Muscle layer of duodenum (tissue), 2 donors: ENCODE measurements around the gene SLC16A4.
"Not testable (repeated sequence)": the region's sequence is repeated elsewhere in the genome, so short reads cannot be mapped to it uniquely, and the experiment has no call there.

Source experiments
- H3K27ac ChIP-seq: one replicate; pipeline ENCODE4 v1.7.0; 2013; ENCODE audit warnings: mild to moderate bottlenecking, low read length
- H3K27me3 ChIP-seq: one replicate; pipeline ENCODE4 v1.7.0; 2013; ENCODE audit warnings: low read depth, mild to moderate bottlenecking, control low read depth, low read length
- H3K36me3 ChIP-seq, 2 donors: one replicate each; pipeline ENCODE4 v1.7.0; 2013; ENCODE audit warnings: low read length in 2 of 2, control low read depth in 1 of 2, mild to moderate bottlenecking in 1 of 2; ENCODE audit not compliant: insufficient read depth in 2 of 2, control insufficient read depth in 1 of 2
- H3K4me1 ChIP-seq, 2 donors: one replicate each; pipeline ENCODE4 v1.7.0; 2013; ENCODE audit warnings: low read length in 2 of 2, mild to moderate bottlenecking in 2 of 2, control low read depth in 1 of 2, moderate library complexity in 1 of 2; ENCODE audit not compliant: insufficient read depth in 2 of 2, control insufficient read depth in 1 of 2
- H3K4me3 ChIP-seq, 2 donors: one replicate each; pipeline ENCODE4 v1.7.0; 2013; ENCODE audit warnings: low read length in 2 of 2, low read depth in 1 of 2, mild to moderate bottlenecking in 1 of 2
- H3K9me3 ChIP-seq, 2 donors: one replicate each; pipeline ENCODE4 v1.7.0; 2013; ENCODE audit warnings: low read length in 2 of 2, control low read depth in 1 of 2, mild to moderate bottlenecking in 1 of 2; ENCODE audit not compliant: control insufficient read depth in 1 of 2
- donor health status: healthy.

Gene SLC16A4

DNA sequence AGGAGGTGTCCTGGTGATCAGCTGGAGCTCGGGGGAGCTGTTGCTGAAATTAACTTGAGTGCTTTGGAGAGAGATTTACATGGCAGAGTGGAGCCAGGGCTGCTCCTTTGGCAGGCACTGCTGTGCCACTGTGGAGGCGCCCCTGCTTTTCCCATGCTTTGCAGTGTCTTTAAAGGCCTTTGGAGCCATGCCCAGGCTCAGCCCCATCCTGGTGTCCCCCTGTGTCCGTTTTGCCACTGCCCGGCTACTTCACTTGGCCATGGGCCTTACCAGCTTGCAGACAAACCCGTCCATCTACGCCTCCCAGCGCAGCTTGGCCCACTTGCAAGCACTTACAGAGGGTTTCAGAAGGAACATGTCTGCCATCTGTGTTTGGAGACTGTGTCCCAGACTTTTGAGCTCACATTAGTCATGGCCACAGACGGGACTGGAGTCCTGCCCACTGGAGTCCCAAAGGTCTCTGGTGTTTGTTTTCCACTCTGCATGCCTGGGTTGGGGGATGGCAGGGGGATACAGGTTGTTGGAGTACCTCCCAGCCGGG lies 34.9 kb upstream of the SLC16A4 start:
- H3K4me1 ChIP-seq: no peaks in the 10 kb centered on the region
- no peaks in the 10 kb centered on the region for H3K27me3 ChIP-seq
- H3K36me3 ChIP-seq: no peaks in the 10 kb centered on the region
- H3K27ac ChIP-seq: no peak overlapping the region
- H3K4me3 ChIP-seq: no peak overlapping the region
- H3K9me3 ChIP-seq: no peaks in the 10 kb centered on the region

DNA sequence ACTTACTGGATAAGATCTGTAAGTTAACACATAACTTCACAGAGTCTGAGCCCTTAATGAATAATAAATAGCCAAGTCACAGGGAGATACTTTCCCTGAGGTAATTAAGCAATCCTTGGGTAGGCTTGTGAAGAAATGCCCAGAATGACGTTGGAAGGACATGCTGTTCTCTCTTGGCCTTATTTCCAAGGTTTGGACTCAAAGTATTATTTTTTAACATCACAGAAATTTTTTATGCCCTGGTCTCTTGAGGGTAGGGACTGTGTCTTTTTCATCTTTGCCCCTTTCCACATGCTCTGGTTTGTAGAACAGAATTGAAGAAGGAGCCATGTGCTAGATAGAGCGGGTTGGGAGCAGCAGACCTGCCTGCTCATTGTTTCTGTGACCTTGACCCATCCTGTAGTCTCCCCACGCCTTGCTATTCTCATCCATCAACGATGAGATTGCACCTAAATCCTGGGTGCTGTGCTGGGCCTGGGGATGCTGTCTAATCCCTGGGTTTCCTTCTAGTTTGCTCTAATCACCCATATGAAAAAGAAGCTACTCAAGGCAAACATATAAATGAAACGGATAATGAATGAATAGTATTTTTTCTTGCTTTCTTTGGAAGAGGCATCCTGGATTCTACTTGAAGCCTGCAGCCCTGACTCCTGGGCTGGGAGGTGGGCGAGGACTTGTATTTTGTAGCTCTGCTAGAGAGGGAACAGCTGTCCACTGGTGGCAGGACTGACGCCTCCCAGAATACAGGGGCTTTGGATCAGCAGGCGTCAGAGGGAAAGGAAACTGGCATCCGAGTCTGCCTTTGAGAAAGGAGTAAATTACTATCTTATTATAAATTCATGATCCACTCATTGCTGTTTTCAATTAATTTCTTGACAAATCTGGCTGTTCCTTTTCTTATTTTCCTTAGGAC lies 34.1 kb upstream of the SLC16A4 start:
- no peak overlapping the region for H3K4me3 ChIP-seq
- H3K9me3 ChIP-seq: no peaks in the 10 kb centered on the region
- H3K27ac ChIP-seq: no peak overlapping the region
- H3K36me3 ChIP-seq: no peaks in the 10 kb centered on the region
- no peaks in the 10 kb centered on the region for H3K27me3 ChIP-seq
- no peaks in the 10 kb centered on the region for H3K4me1 ChIP-seq

DNA sequence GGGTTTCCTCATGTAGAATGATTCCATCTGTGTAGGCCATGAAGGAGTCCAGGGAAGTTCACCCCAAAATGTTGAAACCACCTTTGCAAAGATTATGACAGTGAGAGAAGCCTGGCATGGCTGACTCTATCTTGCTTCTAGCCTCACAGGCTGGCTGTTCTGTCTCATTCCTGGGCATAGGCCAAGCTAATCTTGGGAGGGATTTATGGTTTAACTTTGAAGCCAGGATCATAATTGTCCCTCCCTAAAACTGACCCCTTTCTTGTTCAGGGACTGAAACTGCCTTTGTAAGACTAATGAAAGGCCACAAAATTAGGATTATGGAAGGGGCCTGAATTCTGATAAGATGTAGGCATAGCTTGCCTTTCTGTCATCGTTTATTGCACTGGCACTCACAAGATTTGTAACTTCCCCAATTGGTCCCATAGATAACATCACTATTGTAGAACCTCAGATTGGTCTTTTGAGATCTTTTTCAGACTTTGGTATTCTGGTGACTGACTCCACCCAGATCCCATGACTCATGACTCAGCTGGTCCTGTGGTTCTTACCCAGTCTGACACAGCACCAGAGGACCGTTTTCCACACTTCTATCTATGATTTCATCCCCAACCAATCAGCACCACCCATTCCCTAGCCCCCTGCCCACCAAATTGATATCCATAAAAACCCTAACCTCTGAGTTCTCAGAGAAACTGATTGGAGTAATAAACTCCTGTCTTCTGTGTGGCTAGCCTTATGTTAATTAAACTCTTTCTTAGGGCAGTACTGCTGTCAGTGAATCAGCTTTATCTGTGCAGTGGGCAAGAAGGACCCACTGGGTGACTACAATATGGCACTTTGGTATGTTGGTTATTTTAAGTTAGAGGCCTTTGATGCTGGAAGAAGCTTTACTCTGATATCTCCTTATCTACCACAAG lies 30.3 kb upstream of the SLC16A4 start:
- H3K27ac ChIP-seq: no peak overlapping the region
- H3K36me3 ChIP-seq: no peaks in the 10 kb centered on the region
- no peaks in the 10 kb centered on the region for H3K4me1 ChIP-seq
- H3K4me3 ChIP-seq: no peak overlapping the region
- H3K9me3 ChIP-seq: no peaks in the 10 kb centered on the region
- no peaks in the 10 kb centered on the region for H3K27me3 ChIP-seq

DNA sequence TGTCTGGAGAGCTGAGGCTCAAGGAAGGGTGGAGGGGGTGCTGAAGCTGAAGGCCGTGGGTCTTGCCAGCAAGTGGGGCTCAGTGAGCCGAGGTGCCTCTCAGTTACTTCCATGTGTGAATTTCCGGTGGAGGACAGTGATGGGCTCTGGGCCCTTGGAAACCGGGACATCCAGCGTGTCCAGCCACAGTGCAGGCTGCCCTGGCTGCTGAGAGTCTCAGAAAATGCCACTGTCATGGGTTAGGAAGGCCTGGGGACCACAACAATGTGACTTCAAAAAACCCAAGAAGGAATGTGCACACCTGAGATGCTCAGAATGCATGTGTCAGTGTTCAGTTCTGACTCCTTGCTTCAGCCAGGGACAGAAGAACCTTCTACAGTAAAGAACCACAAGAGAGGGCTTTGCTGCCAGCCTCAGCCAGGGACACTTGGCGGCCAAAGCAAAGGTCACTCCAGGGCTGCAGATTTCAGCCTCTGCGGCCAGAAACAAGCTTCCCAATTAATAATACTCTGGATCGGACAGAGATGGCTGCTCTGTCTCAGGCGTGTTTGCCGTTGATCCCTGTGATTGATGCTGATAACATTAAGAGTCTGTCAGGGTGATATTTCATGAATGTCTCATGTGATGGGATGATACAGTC lies 29.3 kb upstream of the SLC16A4 start:
- Histone ChIP-seq H3K27ac (no peak overlapping the region), H3K4me3 (no peak overlapping the region), H3K4me1 (no peaks in the 10 kb centered on the region), H3K27me3 (no peaks in the 10 kb centered on the region), H3K9me3 (no peaks in the 10 kb centered on the region), H3K36me3 (no peaks in the 10 kb centered on the region)

DNA sequence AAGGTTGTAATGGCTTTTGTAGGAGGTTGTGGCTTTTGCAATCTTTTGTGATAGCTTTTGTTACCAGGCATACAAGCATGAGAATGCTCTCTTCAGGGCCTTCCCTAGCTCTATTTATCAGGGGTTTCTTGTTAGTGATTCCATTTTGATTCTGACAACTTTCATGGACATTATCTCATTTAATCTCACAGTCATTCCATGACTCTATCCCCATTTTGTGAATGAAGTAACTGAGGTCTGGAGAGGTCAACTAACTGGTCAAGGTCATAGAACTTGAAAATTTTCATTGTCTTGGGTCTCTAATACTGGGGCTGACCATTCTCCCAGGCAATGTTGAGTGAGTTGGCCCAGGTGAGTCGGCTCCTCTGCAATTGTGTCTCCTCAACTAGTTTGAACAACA lies 27.9 kb upstream of the SLC16A4 start:
- Histone ChIP-seq H3K9me3 (no peaks in the 10 kb centered on the region), H3K27ac (no peak overlapping the region), H3K27me3 (no peaks in the 10 kb centered on the region), H3K4me3 (no peak overlapping the region), H3K4me1 (no peaks in the 10 kb centered on the region), H3K36me3 (no peaks in the 10 kb centered on the region)

DNA sequence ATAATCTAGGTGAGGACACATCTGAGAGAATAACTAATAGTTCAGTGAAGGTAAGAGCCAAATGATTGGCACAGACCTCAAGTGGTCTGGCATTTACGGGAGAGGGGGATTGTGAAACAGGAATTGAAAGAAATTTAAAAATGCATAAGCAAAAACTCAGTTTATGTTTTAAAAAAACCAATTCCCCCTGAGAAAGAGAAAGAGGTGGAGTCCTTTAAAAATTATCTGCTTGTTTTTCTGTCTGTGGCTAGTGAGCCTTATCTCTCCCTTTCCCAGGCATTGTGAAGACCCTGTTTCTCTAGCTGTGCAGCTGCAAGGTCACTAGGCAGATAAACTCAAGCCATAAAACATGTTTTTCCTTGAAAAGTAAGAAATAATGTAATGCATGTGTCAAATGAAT lies 22.2 kb upstream of the SLC16A4 start:
- not testable (repeated sequence) for H3K4me3 ChIP-seq, H3K36me3 ChIP-seq, H3K9me3 ChIP-seq, H3K4me1 ChIP-seq, H3K27ac ChIP-seq, H3K27me3 ChIP-seq

DNA sequence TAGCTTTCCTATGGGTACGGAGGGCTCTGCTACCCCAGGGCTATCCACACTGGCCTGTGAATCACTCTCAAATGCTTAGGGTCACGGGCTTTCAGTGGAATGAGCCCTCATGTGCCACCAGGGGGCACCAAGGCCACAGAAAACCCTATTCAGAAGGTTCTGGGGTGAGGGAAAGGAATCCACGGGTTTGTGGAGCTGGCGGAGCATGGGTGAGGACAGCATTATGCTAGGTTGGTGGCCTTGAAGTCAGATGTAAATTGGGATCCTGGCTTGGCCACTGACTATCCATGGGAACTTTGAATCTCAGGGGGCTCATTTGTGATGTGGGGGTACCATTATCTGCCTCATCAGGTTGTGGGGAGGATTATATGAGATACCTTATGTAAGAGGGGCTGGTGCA lies 21.8 kb upstream of the SLC16A4 start:
- Histone ChIP-seq H3K36me3 (no peaks in the 10 kb centered on the region), H3K4me3 (no peak overlapping the region), H3K4me1 (peaks cover 0 to 4% of the 10 kb centered on the region in 2 donors), H3K9me3 (no peaks in the 10 kb centered on the region), H3K27me3 (no peaks in the 10 kb centered on the region), H3K27ac (no peak overlapping the region)

- Histone ChIP-seq H3K27ac (no peak overlapping the region), H3K4me3 (no peak overlapping the region), H3K36me3 (no peaks in the 10 kb centered on the region), H3K4me1 (peaks cover 0 to 9% of the 10 kb centered on the region in 2 donors), H3K27me3 (no peaks in the 10 kb centered on the region), H3K9me3 (no peaks in the 10 kb centered on the region)
These were observed 20.4 kb upstream of the SLC16A4 start for GRCh38 chr1:110411173-110411735.

DNA sequence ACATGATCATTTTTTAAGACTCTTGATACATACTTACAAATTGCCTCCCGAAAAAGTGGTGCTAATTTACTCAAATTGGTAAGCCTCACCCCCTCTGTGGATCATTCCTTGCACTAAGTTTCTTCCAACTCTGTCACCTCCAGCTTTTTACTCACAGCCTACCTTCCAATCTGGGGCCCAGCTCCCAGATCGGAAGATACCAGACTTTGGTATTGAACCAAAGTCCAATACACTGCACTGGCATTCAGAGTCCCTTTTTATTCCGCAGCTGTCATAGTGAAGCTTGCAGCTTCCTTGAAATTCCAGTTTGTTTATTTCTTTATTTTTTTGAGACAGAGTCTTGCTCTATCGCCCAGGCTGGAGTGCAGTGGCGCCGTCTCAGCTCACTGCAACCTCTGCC lies 18.5 kb upstream of the SLC16A4 start:
- Histone ChIP-seq H3K27me3 (no peaks in the 10 kb centered on the region), H3K9me3 (no peaks in the 10 kb centered on the region), H3K36me3 (peaks cover 2 to 8% of the 10 kb centered on the region in 2 donors), H3K4me1 (peaks cover 0 to 17% of the 10 kb centered on the region in 2 donors), H3K27ac (no peak overlapping the region), H3K4me3 (no peak overlapping the region)

- H3K27ac ChIP-seq: peak overlapping the region; percentile 99
- peaks cover 0 to 17% of the 10 kb centered on the region in 2 donors for H3K4me1 ChIP-seq
These were observed 17.7 kb upstream of the SLC16A4 start for GRCh38 chr1:110408488-110408887.

More at GRCh38 chr1:110408488-110408887, 17.7 kb upstream of the SLC16A4 start:
- no peaks in the 10 kb centered on the region for H3K9me3 ChIP-seq
- H3K27me3 ChIP-seq: no peaks in the 10 kb centered on the region
- H3K36me3 ChIP-seq: peaks cover 11 to 16% of the 10 kb centered on the region in 2 donors
- H3K4me3 ChIP-seq: peak overlapping the region; percentile 88 to 91
